GM12892 (cell line): ENCODE data around the gene AP3B2.

ENCODE experiments used
- POLR2A ChIP-seq: IDR thresholded peaks from 2 replicates; pipeline ENCODE4 v1.6.1; 2011; ENCODE audit warnings: low read depth, low read length, control low read depth
- TAF1 ChIP-seq: IDR thresholded peaks from 2 replicates; pipeline ENCODE4 v1.6.1; 2011; ENCODE audit warnings: low read depth, mild to moderate bottlenecking, control low read depth, low read length, borderline replicate concordance

DNA sequence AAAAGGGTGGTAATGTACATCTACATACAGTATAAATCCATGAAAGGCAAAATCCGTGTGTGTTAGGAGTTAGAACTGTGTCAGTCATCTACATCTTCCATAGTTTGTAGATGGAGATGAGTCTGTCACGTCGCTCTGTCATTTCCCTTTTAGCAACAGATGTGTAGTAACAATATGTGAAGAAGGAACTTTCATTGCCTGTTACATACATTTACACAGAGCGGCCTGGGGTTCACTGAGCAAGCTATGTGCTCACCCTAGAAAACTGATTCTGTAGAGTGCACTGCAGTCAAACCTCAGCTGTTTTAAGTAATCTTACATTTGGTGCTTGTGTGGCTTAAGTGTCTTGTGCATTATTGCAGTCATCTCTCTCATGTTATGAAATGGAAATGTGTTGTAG is 41.6 kb upstream of the AP3B2 start:
- TF ChIP-seq POLR2A (no peak), TAF1 (no peak)
